GM21423 (cell line): Measurements from ENCODE around the gene PNPLA7.
"Not testable (repeated sequence)": the region's sequence is repeated elsewhere in the genome, so short reads cannot be mapped to it uniquely, and the experiment has no call there.

Source experiments
- ATAC-seq: cut with Tn5 transposase; IDR thresholded peaks from one replicate; pipeline ENCODE4 v1.9.1; 2021; ENCODE audit warnings: mild to moderate bottlenecking, moderate library complexity; ENCODE audit not compliant: unreplicated experiment

Gene PNPLA7

DNA sequence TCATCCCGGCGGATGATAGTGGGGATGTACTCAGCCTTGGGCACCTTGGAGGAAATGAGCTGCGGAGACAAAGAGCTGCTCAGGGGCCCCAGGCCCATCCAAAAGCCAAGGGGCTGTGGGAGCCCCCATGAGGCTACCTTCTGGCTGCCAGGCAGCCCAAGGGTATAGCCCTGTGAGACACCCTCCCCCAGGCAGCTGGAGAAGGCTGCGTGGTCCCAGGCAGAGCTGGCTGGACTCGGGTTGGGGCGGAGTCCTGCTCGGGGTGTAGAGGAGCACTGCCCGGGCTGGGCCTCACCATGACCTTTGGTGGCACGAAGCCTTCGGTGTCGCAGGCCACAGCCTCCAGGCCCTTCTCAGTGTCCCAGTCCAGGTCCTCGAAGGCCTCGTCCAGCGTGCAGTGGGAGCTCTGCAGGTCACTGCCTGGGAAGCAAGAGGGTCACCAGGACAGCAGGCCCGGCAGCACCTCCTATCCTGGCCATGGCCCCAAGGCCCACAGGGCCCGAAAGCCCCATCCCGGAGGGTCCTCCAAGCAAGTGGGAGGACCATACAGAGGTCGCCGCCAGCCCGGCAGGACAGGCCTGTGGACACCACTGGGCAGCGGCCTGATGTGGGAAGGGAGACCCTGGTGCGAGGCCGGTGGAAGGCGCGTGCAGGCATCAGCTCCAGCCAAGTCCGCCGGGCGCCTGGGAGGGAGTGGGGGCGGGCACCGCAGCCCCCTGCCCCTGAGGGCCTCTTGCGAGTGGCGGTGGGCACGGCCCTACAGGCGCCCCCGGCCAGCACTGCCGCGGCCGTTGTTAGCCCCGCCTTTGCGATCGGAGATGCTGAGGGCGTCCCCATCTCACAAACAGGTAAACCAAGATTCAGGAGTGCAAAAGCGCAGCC, 97.2 kb downstream of the PNPLA7 start:
- ATAC-seq = no peak

DNA sequence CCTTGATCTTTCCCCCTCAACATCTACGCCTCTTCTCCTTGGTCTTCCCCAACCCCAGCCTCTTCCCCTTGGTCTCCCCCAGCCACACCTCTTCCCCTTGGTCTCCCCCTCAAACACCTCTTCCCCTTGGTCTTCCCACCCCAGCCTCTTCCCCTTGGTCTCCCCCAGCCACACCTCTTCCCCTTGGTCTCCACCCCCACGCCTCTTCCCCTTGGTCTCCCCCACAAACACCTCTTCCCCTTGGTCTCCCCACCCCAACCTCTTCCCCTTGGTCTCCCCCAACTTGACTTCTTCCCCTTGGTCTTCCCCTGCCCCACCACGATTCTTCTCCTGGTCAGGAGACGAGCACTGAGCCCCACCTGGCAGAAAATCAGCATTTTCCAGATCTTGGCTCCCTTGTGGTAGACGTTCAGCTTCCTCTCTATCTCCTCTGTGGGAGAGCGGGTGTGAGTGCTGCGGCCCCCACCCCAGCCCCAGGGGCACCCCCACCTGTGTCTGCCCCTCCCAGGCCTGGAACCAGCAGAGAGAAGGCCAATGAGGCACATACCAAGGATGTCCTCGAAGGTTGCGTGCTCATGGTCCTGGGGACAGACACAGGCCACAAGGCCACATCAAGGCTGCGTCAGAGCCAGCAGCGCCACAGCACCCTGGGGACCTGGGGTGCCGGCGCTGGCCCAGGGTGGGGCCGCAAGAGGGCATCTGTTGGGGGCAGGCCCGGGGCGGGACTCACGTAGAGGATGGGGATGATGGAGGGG, 98.0 kb downstream of the PNPLA7 start:
- ATAC-seq = no peak

DNA sequence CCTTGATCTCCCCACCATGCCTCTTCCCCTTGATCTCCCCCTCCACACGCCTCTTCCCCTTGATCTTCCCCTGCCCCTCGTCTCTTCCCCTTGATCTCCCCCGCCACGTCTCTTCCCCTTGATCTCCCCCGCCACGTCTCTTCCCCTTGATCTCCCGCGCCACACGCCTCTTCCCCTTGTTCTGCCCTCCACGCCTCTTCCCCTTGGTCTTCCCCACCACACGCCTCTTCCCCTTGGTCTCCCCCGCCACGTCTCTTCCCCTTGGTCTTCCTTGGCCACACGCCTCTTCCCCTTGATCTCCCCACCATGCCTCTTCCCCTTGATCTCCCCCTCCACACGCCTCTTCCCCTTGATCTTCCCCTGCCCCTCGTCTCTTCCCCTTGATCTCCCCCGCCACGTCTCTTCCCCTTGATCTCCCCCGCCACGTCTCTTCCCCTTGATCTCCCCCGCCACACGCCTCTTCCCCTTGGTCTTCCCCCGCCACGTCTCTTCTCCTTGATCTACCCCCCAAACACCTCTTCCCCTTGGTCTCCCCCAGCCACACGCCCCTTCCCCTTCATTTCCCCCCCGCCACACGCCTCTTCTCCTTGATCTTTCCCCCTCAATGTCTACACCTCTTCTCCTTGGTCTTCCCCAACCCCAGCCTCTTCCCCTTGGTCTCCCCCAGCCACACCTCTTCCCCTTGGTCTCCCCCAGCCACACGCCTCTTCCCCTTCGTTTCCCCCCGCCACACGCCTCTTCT, 98.8 kb downstream of the PNPLA7 start:
- not testable (repeated sequence) for ATAC-seq

DNA sequence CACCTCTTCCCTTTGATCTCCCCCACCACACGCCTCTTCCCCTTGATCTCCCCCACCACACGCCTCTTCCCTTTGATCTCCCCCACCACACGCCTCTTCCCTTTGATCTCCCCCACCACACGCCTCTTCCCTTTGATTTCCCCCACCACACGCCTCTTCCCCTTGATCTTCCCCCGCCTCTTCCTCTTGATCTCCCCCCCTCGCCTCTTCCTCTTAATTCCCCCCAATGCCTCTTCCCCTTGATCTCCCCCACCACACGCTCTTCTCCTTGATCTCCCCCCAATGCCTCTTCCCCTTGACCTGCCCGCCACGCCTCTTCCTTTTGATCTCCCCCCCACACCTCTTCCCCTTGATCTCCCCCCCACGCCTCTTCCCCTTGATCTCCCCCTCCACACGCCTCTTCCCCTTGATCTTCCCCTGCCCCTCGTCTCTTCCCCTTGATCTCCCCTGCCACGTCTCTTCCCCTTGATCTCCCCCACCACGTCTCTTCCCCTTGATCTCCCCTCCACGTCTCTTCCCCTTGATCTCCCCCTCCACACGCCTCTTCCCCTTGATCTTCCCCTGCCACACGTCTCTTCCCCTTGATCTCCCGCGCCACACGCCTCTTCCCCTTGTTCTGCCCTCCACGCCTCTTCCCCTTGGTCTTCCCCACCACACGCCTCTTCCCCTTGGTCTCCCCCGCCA, 99.5 kb downstream of the PNPLA7 start:
- ATAC-seq = not testable (repeated sequence)

DNA sequence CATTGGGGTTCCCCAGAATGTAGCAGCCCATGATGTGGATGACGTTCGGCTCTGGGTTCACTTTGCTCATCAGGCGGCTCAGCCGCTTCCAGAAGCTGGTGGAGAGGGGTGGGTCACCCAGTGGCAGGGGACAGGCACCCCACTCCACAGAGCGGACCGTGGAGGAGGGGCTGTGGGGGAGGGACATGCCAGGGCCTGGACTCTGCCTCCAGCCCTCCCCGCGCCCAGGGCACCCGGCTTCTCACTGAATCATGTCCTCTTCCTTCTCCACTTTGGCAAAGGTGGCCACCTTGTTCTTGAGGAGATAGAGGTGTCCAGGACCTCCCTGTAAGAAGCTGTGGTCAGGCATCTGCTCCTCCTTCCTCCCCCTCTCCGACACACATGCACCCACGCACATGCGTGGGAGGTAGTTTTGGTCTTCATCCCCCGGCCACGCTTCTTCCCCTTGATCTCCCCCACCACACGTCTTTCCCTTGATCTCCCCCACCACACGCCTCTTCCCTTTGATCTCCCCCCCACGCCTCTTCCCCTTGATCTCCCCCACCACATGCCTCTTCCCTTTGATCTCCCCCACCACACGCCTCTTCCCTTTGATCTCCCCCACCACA, 100.2 kb downstream of the PNPLA7 start:
- no peak for ATAC-seq

DNA sequence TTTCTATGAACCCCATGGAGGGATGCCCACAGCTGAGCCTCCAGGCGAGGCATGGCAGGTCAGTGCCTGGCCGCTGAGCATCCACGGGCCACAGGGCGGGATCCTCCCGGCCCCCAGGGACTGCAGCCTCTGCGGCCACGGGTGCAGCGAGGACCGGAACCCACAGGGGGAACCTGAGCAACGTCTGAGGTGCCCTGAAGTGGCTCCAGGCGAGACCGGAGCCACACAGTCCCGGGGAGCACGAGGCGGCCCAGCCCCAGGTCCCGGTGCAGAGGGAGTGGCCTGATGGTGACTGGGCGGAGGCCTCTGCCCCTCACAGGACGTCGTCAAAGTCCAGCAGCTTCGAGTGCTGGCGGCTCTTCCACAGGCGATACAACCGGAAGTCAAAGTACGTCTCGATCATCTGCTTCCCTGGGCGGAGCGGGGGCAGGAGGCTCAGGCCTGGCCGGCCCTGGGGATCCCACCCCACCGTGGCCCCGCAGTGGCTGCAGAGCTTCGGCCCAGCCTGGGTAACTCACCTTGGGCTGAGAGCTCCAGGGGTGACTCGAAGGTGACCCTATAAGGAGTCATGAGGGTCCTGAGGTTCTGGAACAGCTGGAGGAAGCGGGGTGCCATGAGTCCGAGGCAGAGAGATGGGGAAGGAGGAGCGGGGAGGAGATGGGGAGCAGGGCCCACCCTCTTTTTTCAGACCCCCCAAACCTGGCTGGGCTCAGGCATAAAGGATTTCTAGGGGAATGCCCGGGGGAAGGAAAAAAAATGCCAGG, 100.9 kb downstream of the PNPLA7 start:
- no peak for ATAC-seq

DNA sequence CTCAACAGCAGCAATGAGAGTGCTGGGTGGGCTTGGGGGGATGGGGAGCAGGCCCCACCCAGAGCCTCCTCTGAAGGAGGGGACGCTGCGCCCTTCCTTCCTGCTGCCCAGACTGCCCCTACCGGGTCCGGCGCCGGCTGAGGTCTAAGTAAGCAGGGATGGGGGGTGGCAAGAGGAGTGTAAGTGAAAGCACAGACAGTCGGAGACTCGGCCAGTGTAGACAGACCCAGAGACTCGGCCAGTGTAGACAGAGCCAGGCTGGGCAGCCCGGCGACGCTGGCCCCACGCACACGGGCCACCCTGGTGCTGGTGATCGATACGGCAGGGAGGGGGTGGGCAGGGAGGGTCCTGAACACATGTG, 101.6 kb downstream of the PNPLA7 start:
- no peak for ATAC-seq

DNA sequence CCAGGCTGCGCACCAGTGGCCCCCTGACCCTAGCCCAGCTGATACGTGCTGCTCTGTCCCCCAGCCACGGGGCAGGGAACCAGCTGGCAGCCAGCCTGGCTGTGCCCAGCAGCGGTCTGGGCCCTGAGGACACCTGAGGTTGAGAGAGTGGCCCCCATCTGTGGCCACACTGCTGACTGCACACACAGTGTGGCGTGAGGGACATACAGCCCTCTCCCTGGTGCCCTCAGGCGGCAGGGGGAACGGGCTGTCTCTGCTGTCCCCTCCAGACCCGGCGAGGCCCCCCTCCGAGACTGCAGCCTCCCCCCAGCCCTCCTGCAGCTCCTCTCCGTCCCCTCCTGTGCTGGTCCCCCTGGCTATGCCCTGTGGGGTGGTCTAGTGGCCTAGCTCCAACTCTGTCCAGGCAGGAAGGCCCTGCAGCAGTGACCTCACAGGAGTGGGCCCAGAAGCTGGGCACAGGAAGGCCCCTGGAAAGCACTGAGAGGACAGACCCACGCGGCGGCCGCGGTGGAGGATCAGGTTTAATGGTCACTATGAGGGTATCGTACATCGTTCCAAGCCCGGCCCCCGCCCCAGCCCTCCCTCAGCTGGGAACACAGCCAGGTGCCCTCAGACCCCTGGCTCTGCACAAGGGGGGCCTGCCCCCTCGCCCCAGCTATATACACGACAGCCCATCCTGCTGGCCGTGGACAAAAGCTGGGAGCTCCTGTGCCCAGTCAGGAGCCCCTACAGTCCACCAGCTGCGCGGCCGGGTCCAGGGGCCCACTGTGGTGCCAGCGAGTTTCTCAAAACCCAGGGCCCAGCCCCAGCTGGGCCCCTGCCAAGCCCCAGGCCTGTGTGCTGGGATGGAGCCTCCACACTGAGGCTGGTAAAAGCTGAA, 102.2 kb downstream of the PNPLA7 start:
- ATAC-seq = no peak

DNA sequence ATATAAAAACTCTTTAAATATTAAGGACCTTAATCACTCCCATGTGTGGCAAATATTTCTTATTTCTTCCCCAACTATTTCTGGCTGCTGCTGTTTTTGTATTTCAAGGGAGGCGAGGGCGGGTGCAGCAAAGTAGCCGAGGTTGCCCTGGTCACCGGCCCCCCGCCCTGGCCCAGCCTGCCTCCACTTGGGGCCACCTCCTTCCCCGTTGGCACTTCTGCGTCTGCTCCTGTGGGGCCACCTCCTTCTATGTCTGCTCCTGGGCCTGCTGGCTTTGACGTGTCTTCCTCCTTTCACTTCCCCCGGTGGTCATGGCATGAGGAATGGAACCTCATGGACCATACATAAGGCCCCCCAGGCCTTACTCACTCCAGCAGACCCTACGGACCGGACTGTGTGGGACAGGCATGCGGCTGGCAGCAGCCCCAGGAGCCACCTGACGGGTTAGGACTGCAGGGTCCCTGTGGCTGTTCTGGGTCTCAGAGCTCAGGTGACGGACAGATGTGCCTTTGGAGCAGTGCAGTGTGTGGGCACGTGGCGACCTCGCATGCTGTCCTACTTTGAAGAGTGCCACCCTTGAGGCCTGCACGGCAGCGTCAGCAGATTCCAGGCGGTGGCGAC, 103.2 kb downstream of the PNPLA7 start:
- no peak for ATAC-seq

DNA sequence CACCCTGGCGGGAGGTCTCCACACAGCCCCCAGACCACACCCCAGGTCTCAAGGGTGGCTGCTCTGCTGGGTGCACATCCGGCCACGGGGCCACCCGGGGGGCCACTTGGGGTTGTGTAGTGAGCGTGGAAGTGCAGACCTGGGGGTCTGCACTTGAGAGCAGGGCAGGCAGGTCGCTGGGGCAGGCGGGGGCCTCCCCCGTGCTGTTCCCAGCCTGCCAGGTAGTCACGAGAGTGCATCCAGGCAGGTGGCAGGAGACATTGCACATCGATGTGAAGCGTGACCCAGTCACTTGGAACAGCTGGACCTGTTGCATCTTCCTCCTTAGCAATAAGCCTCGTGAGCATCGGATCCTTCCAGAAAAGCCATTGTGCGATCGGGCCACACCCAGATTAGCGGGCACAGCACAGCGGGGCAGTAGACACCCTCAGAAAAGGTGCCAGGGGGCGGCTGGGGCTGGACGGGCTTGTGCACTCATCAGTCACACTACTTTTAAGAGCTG, 104.2 kb downstream of the PNPLA7 start:
- no peak for ATAC-seq

DNA sequence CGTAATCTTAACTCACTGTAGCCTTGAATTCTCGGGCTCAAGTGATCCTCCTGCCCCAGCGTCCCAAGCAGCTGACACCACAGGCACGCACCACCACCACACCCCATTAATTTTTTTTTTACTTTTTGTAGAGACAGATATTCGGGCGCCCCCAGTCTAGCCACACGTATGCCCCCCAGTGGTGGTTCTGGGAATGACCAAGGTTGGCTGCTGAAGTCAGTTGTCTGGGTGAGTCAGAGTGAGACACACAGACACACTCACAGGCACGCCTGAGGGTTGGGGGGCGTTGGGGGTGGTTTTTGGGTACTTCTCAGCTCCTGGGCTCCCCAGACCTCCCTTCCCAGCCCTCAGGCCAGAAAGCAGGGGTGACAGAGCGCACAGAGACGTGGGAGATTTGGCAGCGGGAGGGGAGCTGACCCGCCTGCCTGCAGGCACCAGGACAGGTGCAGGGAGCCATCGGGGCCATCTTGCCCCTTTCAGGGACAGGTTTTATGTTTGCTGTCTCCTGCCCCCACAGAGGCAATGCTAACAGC, 104.9 kb downstream of the PNPLA7 start:
- peak; percentile 70 for ATAC-seq

DNA sequence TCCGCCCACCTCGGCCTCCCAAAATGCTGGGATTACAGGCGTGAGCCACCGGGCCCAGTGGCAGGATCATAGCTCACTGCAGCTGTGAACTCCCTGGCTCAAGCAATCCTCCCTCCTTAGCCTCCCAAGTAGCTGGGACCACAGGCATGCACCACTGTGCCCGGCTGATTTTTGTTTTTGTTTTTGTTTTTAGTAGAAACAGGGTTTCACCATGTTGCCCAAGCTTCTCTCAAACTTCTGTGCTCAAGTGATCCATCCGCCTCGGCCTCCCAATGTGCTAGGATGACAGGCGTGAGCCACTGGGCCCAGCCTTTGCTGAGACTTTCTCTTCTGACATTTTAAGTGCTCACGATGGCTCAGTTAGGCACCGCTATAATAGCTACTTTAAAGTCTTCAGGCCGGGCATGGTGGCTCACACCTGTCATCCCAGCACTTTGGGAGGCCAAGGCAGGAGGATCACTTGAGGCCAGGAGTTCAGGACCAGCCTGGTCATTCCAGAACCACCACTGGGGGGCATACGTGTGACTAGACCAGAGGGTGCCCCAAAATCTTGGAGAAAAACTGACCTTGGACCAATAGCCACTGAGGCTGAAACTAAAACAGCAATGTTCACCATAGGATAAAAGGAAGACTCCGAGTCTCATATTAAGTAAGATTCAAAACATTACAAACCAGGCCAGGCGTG, 106.0 kb downstream of the PNPLA7 start:
- ATAC-seq = no peak

DNA sequence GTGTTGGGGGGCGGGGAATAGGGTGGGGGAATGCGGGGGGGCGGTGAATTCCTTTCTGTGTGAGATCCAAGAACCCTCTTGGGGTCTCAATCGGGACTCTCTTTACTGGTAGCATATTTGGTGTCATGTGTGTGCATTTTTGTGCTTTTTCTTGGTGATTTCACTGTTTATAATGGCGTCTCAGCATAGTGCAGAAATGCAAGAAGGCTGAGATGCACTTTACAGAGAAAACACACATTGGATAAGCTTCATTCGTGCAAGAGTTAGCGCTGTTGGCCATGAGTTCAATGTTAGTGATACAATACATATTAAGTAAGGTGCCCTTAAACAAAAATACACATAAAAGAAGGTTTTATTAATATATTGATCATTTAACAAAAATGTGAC, 108.3 kb downstream of the PNPLA7 start:
- no peak for ATAC-seq

DNA sequence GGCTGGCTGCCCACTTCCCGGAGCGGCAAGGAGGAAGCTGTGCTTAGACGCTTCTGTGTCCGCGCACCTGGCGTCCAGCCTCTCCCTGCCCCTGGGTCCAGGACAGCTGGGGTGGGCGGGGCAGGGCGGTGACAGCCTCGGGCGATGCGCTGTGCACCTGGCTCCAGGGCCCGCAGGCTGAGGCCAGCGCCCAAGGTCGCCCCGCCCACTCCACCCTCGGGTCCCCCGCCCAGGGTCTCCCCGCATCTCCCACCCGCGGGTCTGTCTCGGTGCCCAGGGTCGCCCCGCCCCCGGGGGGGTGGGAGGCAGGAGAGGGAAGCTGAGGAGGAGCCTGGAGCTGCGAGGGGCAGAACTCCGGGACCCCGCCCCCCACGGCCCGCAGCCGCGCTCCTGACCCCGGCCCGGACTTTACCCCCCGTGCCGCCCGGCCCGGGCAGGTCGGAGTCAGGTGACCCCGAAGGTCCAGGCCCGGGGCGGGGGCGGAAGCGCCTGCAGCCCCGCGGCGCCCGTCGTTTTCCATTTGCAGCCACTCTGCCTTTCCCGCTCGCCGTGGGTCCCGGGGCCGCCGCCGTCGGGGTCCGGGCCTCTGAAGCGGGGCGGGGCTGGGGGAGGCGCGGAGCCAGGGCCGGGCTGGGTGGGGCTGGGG, 108.8 kb downstream of the PNPLA7 start, which contains the start of gene ENTPD8:
Gene ENTPD8 (minus strand): TSS at position 69 of the 646 bp plus-strand sequence. CDS start 3,072 bp downstream, outside the sequence.
- ATAC-seq = no peak

DNA sequence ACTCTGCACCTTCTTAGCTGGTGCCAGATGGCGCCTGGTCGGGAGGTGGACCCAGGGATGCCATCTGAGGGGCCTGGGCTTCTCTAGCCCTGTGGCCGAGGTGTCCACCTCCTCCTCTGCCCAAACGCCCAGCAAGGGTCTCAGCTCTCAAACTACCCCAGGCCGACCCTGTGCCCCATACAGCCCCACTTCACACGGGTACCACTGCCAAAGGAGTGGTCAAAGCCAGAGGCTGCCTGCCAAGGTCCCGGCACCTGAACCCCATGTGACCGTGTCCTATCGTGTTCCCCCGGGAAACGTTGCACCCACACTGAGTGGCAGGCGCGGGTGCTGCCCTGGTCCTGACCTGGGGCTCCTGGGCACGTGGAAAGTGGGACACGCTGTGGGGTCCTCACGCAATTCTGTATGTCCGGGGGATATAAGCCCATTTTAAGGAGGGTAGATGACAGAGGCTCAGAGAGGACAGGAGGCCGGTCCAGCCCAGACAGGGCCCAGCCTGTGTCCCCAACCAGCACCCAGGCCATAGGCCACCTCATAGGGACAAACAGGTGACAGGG, 111.0 kb downstream of the PNPLA7 start:
- no peak for ATAC-seq

DNA sequence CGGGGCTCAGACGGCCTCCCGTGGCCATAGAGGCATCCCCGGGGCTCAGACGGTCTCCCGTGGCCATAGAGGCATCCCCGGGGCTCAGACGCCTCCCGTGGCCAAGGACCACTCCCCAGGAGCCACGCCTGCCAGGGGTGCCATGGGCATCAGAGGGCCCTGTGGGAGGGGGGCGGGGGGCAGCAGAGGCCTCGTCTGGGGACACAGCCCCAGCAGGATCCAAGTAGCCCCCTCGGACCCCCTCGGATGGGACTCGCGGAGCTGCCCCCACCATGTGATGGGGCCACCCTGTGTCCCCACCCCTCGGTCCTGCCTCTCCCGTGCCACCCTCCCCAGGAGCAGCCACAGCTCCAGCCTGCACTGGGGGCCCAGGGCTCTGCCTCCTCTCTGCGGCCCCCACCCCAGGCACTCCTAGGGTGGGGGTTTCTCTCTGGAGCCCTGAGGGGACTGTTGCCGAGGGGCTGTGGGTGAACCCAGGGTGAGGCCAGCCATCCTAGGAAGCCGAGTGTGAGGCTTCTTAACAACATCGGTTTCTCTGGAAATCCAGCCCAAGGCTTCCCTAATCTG, 111.5 kb downstream of the PNPLA7 start:
- no peak for ATAC-seq
